Muscle of arm (tissue), 12 donors: ENCODE results near the gene RGS3. TPM values are rescaled to one million over a fixed set of nuclear protein-coding genes. Genes with fewer than 3 reads are reported as not detected.

Experiments used
- DNase-seq: peaks from one replicate; pipeline ENCODE4 v3.0.0-alpha.2; 2013
- polyA plus RNA-seq, 12 donors: library from polyadenylated mRNA; unstranded; fragments of 120-200 nt; gene quantifications; one replicate each; pipeline ENCODE4 v1.2.1, GENCODE V29; 2013; ENCODE audit not compliant: insufficient read length in 12 of 12

The RGS3 gene
- polyA plus RNA-seq, 12 donors = 36.9 to 56.4 (median 43.6) TPM; not detected in 1

DNA sequence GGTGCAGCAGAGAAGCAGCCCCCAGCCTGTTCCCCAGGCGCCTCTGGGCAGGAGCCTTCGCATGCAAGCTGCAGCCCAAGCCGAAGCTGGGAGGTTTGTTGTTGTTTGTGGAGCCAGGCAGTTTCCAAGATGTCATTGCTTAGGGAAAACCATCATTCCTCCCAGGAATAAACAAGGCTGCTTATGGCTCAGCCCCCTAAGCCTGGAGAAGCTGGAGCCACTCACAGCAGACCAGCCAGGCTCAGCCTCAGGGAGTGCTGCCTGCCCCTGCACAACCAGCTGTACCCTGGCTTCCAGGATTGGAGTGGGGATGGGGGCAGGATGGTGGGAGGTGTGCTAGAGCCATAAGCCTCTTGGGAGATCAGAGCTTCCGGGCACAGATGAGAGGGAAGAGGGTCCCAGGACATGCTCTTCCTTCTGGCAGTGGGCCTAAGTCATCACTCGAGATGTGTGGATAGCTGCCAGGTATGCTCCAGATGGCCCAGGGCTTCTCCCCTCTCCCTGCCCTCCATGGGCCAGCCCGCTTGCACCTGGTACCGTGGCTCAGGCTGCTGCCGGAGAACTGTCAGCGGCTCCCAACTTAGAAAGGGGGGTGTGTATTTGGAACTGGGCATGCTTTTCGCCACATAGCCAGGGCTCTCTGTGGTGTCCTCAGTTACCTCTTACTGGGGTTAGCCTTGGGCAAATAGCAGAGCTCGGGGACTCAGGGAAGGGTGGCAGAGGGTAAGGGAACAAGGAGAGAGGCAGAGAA, 105.2 kb downstream of the RGS3 start:
- DNase-seq = no peak

DNA sequence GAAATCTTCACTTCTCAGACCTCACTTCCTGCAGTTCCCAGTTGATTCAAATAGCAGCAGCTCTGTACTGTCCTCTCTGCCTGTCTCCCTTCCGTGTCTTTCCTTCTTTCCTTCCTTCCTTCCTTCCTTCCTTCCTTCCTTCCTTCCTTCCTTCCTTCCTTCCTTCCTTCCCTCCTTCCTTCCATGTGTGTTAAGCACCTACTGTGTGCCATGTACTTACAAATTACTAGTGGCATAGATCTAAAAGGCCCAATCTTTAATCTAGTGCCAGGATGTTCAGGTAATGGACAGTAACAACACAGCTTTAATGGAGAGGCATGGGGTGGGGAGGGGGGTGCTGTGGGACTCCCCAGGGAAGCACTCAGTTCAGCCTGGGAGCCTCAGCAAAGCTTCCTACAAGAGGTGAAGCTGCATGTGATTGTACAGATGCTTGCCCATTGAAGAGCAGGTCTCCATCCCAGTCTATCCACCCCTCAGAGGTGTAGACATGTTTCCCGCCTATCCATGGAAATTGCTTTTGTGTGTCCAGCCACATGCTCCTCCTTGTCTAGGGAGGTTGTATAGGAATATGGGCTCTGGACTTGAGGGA, 106.0 kb downstream of the RGS3 start:
- DNase-seq = no peak

DNA sequence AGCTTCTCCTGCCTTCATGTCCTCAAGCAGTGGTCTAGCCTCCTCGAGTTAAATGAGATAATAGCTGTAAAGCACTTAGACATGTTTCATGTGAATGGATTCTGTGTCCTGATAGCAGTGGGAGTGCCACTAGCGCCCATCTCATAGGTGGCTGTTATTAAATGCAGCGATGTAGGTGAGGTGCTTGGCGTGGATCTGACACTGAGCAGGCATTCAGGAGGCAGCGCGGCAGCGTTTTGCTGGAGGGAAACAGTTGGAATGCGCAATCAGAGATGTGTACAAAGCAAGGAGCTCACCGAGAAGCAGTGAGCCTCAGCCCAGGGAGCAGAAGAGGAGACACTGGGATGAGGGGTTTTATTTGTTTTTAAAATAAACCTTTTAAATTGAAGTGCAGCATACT, 106.6 kb downstream of the RGS3 start:
- no peak for DNase-seq

DNA sequence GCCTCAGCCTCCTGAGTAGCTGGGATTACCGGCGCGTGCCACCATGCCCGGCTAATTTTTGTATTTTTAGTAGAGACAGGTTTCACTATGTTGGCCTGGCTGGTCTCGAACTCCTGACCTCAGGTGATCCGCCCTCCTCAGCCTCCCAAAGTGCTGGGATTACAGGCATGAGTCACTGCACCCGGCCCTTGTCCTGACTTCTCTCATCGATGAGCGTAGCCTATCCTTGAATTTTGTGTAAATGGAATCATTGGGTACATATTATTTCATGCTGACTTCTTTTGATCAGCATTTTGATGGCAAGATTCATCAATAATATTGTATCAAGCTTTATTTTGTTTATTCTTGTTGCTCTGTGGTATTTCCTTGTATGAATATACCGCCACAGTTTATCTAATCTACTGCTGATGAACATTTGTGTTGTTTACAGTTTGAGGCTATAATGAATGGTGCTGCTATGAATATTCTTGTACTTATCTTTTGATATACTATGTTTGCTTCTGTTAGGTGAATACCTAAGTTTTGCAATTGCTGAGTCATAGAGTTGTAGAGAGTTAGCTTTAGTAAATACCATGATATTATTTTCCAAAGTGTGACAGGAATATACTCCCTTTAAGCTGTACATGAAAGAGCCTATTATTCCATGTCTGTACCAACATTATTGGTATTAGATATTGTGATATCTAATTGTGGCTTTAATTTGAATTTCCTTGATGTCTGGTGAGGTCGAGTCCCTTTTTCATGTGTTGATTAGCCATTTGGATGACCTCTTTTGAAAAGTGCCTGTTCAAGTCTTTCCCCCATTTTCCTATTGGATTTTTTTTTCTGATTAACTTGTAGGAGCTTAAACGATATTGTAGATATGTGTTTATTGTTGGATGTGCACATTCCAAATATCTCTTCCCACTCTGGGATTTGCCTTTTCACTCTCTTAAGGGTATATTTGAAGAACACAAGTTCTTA, 107.5 kb downstream of the RGS3 start:
- DNase-seq = no peak

DNA sequence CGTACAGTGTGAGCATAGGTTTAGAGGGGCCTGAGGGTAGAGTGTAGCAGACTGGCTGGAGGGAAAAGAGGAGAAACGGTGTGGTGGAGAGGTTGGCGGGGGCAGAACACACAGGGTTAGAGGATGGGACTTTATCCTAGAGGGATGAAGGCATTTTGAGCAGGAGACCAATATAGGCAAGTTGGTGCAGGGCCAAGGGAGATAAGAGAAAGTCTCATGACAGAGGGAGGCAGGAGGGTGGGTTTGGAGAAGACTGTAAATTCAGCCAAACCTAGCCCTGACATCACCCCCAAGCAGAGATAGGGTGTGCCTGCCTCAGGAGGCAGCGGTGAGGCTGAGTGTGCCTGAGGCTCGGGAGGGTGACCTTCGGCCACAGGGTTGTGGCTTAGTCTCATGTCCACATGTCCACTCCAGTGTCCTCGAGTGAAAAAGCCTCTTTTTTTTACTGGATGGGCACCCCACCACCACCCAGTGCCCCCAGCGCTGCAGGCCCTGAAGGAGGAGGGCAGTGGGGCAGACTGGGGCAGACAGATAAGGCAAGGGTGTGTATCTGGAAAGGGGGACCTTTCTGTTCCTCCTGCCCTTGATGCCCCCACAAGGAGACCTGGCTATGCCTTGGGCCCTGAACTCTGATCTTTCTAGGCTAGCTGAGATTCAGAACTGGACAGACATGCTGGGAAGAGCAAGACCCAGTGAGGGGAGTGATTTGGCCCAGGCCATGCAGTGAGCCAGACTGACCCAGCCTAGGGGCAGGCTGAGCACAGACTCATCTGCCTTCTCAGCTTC, 108.7 kb downstream of the RGS3 start:
- DNase-seq = no peak

DNA sequence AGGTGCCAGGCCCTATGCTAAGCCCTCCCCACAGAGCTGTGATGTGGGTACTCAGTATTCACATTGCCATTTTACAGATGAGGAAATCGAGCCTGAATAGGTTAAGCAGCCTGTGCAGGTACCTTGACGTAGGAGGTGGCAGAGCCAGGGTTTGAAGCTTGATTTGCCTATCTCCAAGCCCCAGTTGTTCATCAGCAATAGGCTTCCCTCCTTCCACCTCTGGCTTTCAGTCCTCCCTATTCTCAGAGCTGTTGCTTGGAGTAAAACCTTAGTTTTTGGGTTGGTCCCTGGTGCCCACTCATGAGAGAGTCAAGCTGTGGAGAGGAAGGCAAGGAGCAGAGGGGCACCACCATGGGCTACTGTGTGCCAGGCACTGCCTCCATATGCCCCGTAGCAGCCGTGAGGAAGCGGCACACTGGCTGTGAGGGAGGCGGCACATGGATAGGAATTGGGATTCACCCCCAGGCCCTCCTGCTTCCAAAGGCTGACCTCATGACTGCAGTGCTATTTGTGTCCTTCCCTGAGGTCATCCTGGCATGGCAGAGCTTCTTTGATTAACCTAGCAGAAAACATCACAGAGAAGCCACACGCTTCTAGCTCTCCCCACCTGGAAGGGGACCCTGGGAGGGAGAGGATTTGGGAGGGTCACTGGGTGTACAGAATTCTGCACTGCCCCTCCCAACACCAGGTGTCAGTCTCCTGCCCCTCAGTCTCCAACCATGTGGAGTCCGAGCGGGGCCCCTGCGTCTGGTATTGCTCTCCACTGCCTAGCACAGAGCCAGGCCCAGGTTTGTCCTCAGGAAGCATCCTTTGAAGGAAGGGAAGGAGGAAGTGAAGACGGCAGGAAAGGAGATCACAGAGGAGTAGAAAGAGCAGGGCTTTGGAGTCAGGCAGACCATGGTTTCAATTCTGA, 109.8 kb downstream of the RGS3 start:
- no peak for DNase-seq

DNA sequence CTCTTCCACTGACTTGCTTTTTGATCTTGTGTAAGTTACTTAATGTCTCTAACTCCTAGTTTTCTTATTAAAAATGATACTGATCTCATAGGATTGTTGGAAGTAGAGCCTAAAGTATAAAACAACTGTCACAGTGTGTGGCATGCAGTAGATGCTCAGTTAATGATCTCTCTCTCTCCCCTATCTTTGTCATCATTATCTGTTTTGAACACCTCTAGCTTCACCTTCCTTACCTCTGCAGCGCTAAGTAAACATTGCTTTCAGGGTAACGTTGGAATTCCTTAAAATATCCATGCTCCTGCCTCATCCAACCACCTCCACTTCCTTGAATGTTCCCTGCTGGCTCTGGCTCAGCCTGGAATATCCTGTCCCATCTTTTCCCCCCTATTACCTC, 110.4 kb downstream of the RGS3 start:
- no peak for DNase-seq

DNA sequence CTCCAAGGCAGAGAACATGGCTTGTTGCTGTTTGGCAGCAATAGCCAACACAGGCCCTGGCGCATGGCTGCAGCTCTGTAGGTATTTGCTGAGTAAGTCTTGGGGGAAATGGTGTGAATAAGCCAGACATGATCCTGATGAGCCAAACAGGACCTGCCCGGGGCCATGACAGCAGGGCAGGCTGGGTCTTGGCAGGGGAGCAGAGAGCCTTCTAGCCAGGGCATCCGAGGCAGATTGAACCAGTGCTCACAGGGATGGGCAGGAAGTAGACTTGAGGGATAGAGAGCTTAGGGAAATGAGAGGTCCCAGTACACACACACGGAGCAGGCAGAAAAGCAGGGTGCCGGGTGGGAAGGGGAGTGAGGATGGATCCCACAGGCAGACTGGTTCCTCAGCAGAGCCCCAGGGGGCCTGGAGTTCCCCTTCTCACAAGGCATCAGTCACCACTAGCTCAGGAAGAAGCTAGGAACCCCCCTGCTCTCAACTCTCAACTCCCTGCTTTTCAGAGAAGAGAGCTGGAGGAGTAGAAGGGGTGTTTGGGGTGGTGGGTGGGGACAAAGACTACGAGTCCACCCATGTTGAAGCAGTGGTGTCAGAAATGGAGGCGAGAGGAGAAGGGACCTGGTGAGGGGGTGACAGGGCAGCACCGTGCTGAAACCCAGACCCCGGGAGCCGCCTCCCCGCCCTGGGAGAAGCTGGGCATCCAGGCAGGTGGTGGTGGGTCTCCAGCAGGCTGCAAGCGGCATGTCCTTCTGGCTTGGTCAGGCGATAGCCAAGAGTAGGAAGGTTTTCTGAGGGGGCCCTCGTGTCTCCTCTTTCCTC, 111.1 kb downstream of the RGS3 start:
- DNase-seq = no peak

DNA sequence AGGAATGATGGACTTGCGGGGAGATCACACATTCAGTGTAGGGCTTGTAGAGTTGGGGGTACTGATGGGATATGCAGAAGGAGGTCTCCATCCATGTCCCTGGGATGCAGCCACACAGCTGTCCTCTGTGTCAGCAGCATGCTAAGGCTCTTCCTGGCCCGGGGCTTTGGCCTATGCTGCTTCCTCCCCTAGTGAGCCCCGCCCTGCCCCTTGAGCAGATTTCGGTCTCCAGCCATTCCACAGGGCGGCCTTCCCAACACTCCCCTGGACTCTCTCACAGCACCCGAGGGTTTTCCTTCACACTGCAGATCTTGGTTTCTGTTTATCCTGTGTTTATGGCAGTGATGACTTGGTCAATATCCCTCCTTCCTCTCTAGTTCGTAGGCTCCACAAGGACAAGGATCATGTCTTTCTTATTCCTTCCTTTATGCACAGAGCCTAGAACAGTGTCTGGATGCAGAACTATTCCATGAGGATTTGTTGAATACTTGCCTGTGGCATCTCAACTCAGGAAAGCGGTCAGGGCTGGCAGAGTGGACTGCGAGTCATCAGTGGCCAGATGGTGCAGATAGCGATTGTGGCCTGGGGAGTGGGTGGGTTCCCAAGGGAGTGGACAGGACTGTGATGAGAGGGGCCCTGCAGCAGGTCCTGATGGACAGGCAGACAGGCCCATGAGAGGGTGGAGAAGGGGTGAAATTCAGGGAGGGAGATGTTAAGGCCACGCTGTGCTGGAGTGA, 114.2 kb downstream of the RGS3 start:
- no peak for DNase-seq

DNA sequence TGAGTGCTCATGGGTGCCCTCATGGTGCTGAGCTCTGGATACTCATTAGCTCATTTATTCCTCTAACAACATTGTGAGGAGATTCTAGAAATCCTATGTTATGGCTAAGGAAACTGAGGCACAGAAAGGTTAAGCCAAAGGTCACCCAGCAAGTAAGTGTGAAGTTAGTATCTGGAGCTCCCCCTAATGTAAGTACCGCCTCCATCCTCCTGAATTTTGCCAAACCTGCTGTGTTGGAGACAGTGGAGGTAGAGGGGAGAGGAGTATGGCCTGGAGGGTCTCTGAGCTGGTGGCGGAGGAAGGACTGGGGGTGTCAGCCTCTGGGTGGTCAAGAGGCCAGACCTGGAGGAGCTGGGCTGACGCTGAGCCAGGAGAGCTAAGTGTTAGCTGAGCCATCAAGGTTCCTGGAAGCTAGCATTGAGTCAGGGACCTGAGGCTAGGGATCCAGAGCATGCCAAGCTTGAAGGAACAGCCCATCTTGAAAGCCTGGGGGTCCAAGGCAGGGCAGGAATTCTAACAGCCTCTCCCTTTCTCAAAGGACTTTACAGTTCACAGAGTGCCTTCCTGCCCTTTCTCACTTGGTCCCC, 114.8 kb downstream of the RGS3 start:
- no peak for DNase-seq

DNA sequence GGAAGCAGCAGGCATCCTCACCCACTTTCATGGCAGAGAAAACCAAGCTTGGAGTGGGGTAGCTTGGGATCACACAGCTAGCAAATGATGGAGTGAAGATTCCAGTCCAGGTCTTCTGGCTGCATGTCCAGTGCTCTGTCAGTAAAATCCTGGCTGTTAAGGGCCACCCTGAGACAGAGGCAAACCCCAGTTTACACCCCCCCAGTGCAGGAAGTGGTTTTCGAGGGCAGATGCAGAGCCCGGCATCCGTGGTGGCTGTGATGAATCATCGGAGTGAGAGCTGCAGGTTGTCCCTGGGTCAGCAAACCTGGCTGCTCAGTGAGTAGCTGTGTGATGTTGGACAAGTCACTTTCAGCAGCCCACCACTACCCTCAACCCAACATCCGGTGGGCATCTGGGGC, 115.4 kb downstream of the RGS3 start:
- no peak for DNase-seq

DNA sequence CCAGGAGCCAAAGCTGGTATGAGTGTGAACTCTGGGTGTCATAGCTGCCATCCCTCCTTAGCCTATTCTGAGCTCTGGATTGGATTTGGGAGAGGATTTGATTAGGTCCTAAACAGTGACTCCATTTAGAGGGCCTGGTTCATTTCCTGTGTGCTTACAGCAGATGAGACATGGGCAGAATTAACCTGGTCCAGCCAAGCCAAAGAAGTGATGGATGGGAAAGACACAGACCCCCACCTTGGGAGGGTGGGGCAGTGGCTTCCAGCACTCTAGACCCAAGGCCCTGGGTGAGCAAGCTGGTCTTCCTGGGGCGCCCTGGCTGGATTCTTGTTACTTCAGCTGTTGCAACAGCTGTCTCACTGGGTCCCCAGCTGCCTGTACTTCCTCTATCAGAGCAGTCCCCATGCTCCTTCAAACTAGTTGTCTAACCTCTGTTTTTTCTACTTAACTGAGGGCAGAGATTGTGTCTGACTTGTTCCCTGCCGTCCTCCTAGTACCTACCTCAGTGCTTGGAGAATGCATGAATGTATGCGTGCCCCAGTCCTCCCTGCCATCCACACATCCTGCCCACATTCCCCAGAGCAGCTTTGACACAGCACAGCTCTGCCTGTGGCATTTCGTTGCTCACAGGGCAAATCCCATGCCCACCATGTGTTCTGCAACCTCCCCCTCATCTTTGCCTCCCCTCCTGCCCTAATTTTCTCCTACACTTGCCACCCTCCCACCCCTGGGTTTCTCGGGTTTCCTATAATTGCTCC, 115.9 kb downstream of the RGS3 start:
- no peak for DNase-seq

DNA sequence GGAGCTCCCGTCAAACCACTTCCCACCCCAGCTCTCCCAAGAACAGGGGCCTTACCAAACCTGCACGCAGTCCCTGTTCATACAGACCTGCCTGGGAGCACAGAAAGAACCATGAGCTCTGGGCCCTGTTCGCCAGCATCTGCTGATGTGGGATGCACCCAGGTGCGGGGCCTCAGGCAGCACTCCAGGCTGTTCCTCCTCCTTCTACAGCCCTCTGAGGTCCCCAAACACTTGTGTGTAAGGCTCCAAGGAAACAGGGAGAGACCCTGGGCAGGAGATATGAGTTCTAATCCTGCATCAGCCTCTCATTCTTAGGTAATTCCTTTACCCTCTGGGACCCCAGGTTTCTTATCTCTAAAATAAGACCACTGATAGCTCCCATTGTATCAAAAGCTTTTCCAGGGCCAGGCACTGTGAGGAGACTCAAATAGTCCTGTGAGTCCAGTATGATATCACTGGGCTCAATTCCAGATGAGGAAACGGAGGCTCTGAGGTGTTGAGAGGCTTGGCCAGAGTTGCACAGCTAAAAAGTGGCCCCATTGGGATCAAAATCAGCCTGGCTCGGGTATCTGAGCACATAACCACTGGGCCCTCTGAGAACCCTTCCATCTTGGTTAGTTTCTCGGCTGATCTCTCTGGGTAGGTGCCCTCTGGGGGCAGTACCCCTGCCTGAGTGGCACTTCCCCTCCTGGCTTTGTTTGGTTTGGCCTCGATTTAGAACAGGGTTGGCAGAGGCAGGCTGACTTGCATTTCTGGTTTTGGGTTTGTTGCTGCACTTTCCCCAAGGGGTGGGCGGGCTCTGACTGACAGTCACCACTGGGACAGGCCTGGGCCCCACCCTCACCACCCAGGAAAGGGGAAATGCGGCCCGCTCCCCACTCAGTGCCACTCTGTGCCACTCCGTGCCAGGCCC, 116.8 kb downstream of the RGS3 start:
- DNase-seq = no peak

DNA sequence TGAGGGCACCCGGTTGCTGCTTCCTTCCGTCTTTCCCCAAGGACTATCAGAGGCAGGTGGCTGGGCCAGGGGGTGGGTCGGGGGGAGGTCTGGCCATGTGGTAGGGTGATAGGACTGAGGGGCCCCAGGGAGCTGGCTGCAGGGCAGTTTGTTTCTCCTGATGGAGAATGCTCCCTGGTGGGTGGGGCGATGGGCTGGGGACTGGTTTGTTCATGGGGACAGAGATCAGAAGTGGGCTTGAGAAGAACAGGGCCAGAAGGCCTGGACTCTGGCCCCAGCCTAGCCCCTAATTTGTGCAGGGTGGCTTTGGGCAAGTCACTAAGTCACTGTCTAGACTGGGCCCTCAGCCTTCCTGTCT, 117.4 kb downstream of the RGS3 start:
- DNase-seq = no peak

DNA sequence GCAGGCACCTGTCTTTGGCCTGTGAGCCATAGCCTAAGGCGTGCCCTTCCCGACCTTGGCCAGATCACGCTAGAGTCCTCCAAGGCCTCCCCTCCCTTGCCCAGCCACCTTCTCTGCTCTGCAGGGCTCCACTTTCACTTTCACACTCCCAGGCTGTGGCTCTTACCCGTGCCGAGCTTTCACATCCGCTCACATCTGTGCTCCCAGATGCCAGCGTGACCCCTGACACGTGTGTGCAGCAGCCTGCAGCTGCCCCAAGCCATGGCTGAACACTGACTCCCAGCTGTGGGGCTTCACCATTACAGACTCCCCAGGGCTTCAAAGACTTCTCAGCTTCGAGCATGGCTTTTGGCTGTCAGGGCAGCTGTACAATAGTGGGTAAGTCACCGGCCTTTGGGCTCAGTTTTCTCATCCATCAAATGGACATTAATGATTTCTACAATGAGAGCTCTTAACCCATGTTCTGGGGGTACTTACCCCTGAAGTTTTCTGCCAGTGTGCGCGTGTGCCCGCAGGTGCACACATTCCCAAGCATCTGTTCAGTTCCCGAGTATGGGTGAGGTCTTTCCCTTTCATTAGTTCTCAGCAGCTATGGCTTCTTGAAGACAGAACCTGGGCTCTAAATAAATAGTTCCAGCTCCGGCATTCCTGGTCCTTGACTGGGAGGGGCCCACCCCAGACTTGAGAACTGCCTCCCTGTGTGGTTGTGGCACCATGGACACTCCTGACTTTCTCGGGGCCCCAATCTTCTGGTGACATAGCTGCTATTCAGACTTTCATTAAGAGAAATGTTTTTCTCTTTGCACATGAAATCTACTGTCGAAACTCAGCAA, 118.6 kb downstream of the RGS3 start:
- DNase-seq = no peak

DNA sequence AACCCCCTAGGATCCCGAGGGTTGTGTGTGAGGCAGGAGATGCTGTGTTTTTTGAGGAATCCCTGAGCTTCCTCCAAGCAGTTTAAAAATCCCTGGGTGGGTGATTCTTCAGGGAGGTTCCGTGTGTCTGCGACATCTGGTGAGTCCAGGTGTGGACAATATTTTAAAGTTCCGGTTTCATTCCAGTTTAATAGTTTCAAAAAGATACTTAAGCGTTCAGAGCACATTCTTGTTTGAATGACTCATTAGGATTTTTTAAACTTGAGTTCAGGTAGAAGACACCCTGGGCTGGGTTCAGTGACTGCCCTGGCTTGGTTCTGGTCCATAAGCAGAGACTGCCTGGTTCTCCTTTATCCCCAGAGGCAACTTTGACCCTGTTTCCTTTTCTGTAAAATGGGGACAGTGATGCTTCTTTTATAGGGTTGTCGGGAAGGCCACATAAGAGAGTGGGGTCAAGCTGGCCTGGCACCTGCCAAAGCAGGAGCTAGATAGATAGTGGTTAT, 119.2 kb downstream of the RGS3 start:
- DNase-seq = no peak
